HG02763 (cell line): Measurements from ENCODE around the gene TRIM54.
A peak's percentile ranks its signal among the peaks of the same experiment; 100 is the strongest.

ENCODE experiments used
- ATAC-seq: cut with Tn5 transposase; IDR thresholded peaks from one replicate; pipeline ENCODE4 v1.9.1; 2021; ENCODE audit warnings: mild to moderate bottlenecking, moderate library complexity; ENCODE audit not compliant: unreplicated experiment

Gene TRIM54

GRCh38 chr2:27353762-27354596, 71.8 kb downstream of the TRIM54 start:
- ATAC-seq = no peak

GRCh38 chr2:27354597-27354927, 72.3 kb downstream of the TRIM54 start:
- ATAC-seq = no peak

GRCh38 chr2:27356056-27356381, 73.8 kb downstream of the TRIM54 start:
- peak; percentile 15 for ATAC-seq

GRCh38 chr2:27356382-27357181, 74.4 kb downstream of the TRIM54 start, which contains the start of gene GTF3C2:
TSS of gene GTF3C2 (minus strand) at chr2:27356764. CDS start at chr2:27343554, 13,210 bp downstream.
- peak; percentile 83 for ATAC-seq
